H9 (cell line): ENCODE data around the gene CCDC9B. TPM values are rescaled to one million over a fixed set of nuclear protein-coding genes. Genes with fewer than 3 reads are reported as not detected.

Experiments used
- DNase-seq: peaks from one replicate; pipeline ENCODE4 v3.0.0-alpha.2; 2017
- H2AFZ ChIP-seq: one replicate; pipeline ENCODE4 v1.6.1; 2013; ENCODE audit warnings: mild to moderate bottlenecking, low read length, control low read depth, moderate library complexity
- H2AK5ac ChIP-seq: 2 replicates; pipeline ENCODE4 v1.6.1; 2013; ENCODE audit warnings: low read length, control low read depth, mixed read lengths; ENCODE audit not compliant: insufficient read length
- H2BK120ac ChIP-seq: one replicate; pipeline ENCODE4 v1.6.1; 2013; ENCODE audit warnings: low read depth, mild to moderate bottlenecking, low read length, control low read depth, inconsistent platforms; ENCODE audit not compliant: poor library complexity, severe bottlenecking
- H2BK12ac ChIP-seq: 2 replicates; pipeline ENCODE4 v1.6.1; 2013; ENCODE audit warnings: low read length, control low read depth, mixed read lengths, low read depth; ENCODE audit not compliant: insufficient read length
- H2BK15ac ChIP-seq: 2 replicates; pipeline ENCODE4 v1.6.1; 2013; ENCODE audit warnings: low read depth, low read length, control low read depth
- H2BK20ac ChIP-seq: one replicate; pipeline ENCODE4 v1.6.1; 2013; ENCODE audit warnings: low read depth, mild to moderate bottlenecking, low read length, control low read depth, inconsistent platforms; ENCODE audit not compliant: poor library complexity, severe bottlenecking
- H2BK5ac ChIP-seq: 2 replicates; pipeline ENCODE4 v1.6.1; 2013; ENCODE audit warnings: low read length, control low read depth, mixed read lengths; ENCODE audit not compliant: insufficient read length
- H3K14ac ChIP-seq: 2 replicates; pipeline ENCODE4 v1.6.1; 2013; ENCODE audit warnings: low read length, control low read depth; ENCODE audit not compliant: insufficient read depth
- H3K18ac ChIP-seq: 2 replicates; pipeline ENCODE4 v1.6.1; 2013; ENCODE audit warnings: low read depth, mild to moderate bottlenecking, mixed read lengths, low read length, control low read depth; ENCODE audit not compliant: insufficient read length
- H3K23ac ChIP-seq: 2 replicates; pipeline ENCODE4 v1.6.1; 2013; ENCODE audit warnings: low read length, control low read depth, mixed read lengths, low read depth; ENCODE audit not compliant: insufficient read length
- H3K23me2 ChIP-seq: 2 replicates; pipeline ENCODE4 v1.6.1; 2013; ENCODE audit warnings: low read depth, mild to moderate bottlenecking, mixed read lengths, low read length, control low read depth; ENCODE audit not compliant: insufficient read length, poor library complexity, severe bottlenecking
- H3K27ac ChIP-seq: 2 replicates; pipeline ENCODE4 v1.5.1; 2013; ENCODE audit warnings: low read length, control low read depth, mixed read lengths, low read depth; ENCODE audit not compliant: insufficient read length
- H3K27me3 ChIP-seq: 2 replicates; pipeline ENCODE4 v1.6.1; 2013; ENCODE audit warnings: low read length, control low read depth, inconsistent platforms; ENCODE audit not compliant: insufficient read depth
- H3K4ac ChIP-seq: 2 replicates; pipeline ENCODE4 v1.6.1; 2013; ENCODE audit warnings: low read depth, mild to moderate bottlenecking, control low read depth, inconsistent platforms, low read length, moderate library complexity
- H3K4me1 ChIP-seq: 2 replicates; pipeline ENCODE4 v1.6.1; 2013; ENCODE audit warnings: low read length, control low read depth, inconsistent platforms; ENCODE audit not compliant: insufficient read depth
- H3K4me2 ChIP-seq: 2 replicates; pipeline ENCODE4 v1.6.1; 2013; ENCODE audit warnings: low read length, control low read depth, mixed read lengths; ENCODE audit not compliant: insufficient read length, insufficient read depth
- H3K56ac ChIP-seq: 2 replicates; pipeline ENCODE4 v1.6.1; 2013; ENCODE audit warnings: low read depth, mild to moderate bottlenecking, mixed read lengths, low read length, control low read depth; ENCODE audit not compliant: insufficient read length
- H3K79me1 ChIP-seq: 2 replicates; pipeline ENCODE4 v1.6.1; 2013; ENCODE audit warnings: low read depth, mild to moderate bottlenecking, moderate library complexity, low read length, control low read depth, inconsistent platforms; ENCODE audit not compliant: insufficient read depth, poor library complexity, severe bottlenecking
- H3K79me2 ChIP-seq: 2 replicates; pipeline ENCODE4 v1.6.1; 2013; ENCODE audit warnings: low read length, control low read depth, inconsistent platforms; ENCODE audit not compliant: insufficient read depth
- H3K9ac ChIP-seq: 2 replicates; pipeline ENCODE4 v1.6.1; 2013; ENCODE audit warnings: low read length, control low read depth, mixed read lengths; ENCODE audit not compliant: insufficient read length; ENCODE audit errors: extremely low read depth
- H3K9me3 ChIP-seq: one replicate; pipeline ENCODE4 v1.6.1; 2013; ENCODE audit warnings: low read depth, low read length, inconsistent platforms; ENCODE audit not compliant: control insufficient read depth
- H3T11ph ChIP-seq: one replicate; pipeline ENCODE4 v1.6.1; 2013; ENCODE audit warnings: mild to moderate bottlenecking, low read length, control low read depth, inconsistent platforms
- H4K20me1 ChIP-seq: one replicate; pipeline ENCODE4 v1.6.1; 2013; ENCODE audit not compliant: control insufficient read depth, insufficient read length, insufficient read depth
- H4K5ac ChIP-seq: 2 replicates; pipeline ENCODE4 v1.6.1; 2013; ENCODE audit warnings: low read depth, mild to moderate bottlenecking, mixed read lengths, low read length, control low read depth; ENCODE audit not compliant: insufficient read length
- H4K8ac ChIP-seq: replicated peaks from 2 replicates; pipeline ENCODE4 v1.6.1; 2013; ENCODE audit warnings: low read length, control low read depth, mixed read lengths, low read depth; ENCODE audit not compliant: insufficient read length
- H4K91ac ChIP-seq: 2 replicates; pipeline ENCODE4 v1.6.1; 2013; ENCODE audit warnings: low read depth, mild to moderate bottlenecking, moderate library complexity, mixed read lengths, low read length, control low read depth; ENCODE audit not compliant: insufficient read length
- H3K27ac Mint-ChIP-seq, 3 experiments: 2 replicates in 2 of 3; 3 replicates in 1 of 3; pipeline ENCODE4 v1.8.0; 2020 to 2021; ENCODE audit warnings: mixed read lengths in 3 of 3, mild to moderate bottlenecking in 1 of 3, moderate library complexity in 1 of 3
- H3K27me3 Mint-ChIP-seq: 2 replicates; pipeline ENCODE4 v1.8.0; 2021; ENCODE audit warnings: low read depth, mild to moderate bottlenecking, moderate library complexity, mixed read lengths
- H3K36me3 Mint-ChIP-seq, 3 experiments: 2 replicates in 2 of 3; 3 replicates in 1 of 3; pipeline ENCODE4 v1.8.0; 2020 to 2021; ENCODE audit warnings: low read depth in 3 of 3, mixed read lengths in 3 of 3; ENCODE audit not compliant: insufficient read depth in 1 of 3
- H3K4me1 Mint-ChIP-seq, 2 experiments: 2 replicates each; pipeline ENCODE4 v1.8.0; 2020; ENCODE audit warnings: mixed read lengths in 2 of 2
- H3K4me3 Mint-ChIP-seq, 2 experiments: 2 replicates in 1 of 2; 3 replicates in 1 of 2; pipeline ENCODE4 v1.8.0; 2020 to 2021; ENCODE audit warnings: mild to moderate bottlenecking in 2 of 2, mixed read lengths in 2 of 2, moderate library complexity in 1 of 2
- H3K9me3 Mint-ChIP-seq, 2 experiments: 2 replicates in 1 of 2; 3 replicates in 1 of 2; pipeline ENCODE4 v1.8.0; 2020; ENCODE audit warnings: mild to moderate bottlenecking in 2 of 2, mixed read lengths in 2 of 2, moderate library complexity in 1 of 2
- WGBS: extraction: QIAGEN DNeasy Blood & Tissue Kit; methylation state at CpG from one replicate; pipeline ENCODE4 v1.1.7; 2013; ENCODE audit warnings: missing lambda C conversion rate, low lambda C conversion rate, mixed read lengths; ENCODE audit not compliant: insufficient read length; ENCODE audit errors: extremely low coverage; 5-methylcytosine and 5-hydroxymethylcytosine counted together
- total RNA-seq: library from RNA; stranded (reverse); gene quantifications from 2 replicates; pipeline ENCODE4 v1.2.1, GENCODE V29; 2021
- TF ChIP-seq, protein P1 (sequence below): fragments of 200-600 bp; sonication (generic); conservative IDR thresholded peaks from 3 replicates; pipeline ENCODE4 v1.8.0; 2021; ENCODE audit warnings: antibody characterized with exemption, mild to moderate bottlenecking

The CCDC9B gene
- total RNA-seq, 1 experiment from 2014 or later = 0.48 TPM

DNA sequence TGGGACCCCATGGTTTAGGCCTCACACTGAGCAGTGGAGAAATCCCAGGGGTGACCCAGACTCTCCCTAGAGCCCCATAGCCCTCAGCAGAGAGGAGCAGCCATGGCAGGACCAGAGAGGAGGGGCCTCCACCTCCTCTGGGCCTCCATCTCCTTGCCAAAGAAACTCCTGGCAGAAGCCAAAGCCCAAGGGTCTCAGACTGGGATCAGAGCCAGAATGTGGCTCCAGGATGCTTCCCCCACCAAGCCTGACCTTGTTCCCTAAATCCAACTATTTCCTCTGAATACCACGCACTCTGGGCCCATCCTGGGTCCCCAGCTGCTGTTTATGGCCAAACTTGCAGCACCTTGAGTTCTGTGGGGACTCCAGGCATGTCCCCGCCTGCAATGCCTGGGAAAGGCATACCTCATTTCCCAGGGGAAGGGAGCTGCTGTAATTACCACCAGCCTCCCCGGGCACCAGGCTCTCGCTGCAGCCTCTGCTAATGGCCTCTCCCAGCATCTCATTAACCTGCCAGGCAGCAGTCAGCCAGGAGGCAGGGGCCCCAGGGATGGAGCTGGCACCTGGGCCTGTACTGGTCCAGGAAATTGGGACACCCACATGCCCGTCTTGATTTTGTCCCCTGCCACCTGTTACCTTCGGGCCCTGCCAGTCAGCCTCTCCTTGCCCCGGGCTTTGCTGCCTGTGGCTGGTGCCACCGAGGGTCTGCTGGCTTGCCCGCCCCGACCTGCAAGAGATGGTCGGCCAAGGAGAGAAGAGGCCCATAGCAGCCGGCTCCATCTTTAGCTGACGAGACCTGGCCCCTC, 4.6 kb downstream of the CCDC9B start:
- H3K27me3 Mint-ChIP-seq = peaks cover 11% of the 10 kb centered on the region
- no peak overlapping the region for H3K27ac Mint-ChIP-seq
- H3K9me3 Mint-ChIP-seq = no peaks in the 10 kb centered on the region
- no peaks in the 10 kb centered on the region for H3K4me1 ChIP-seq
- H3K4ac ChIP-seq = no peak overlapping the region
- no peaks in the 10 kb centered on the region for H3K23me2 ChIP-seq
- no CpG with 5 or more reads among the region's 13 CpGs for WGBS
- H2BK5ac ChIP-seq = no peak overlapping the region
- peaks cover 21 to 43% of the 10 kb centered on the region in 2 experiments for H3K4me1 Mint-ChIP-seq
- no peaks in the 10 kb centered on the region for H3K79me1 ChIP-seq
- no peak overlapping the region for H3T11ph ChIP-seq
- no peaks in the 10 kb centered on the region for H4K20me1 ChIP-seq
- no peak overlapping the region for H3K14ac ChIP-seq
- H3K9me3 ChIP-seq = no peaks in the 10 kb centered on the region
- H3K27me3 ChIP-seq = no peaks in the 10 kb centered on the region
- H4K5ac ChIP-seq = no peak overlapping the region
- no peak overlapping the region for H2BK15ac ChIP-seq
- H2BK120ac ChIP-seq = no peak overlapping the region
- H3K23ac ChIP-seq = no peak overlapping the region
- no peak for DNase-seq
- H3K27ac ChIP-seq = no peak overlapping the region
- no peak overlapping the region for H2BK12ac ChIP-seq
- H3K4me2 ChIP-seq = no peak overlapping the region
- H2AK5ac ChIP-seq = no peak overlapping the region
- TF ChIP-seq, protein P1, sequence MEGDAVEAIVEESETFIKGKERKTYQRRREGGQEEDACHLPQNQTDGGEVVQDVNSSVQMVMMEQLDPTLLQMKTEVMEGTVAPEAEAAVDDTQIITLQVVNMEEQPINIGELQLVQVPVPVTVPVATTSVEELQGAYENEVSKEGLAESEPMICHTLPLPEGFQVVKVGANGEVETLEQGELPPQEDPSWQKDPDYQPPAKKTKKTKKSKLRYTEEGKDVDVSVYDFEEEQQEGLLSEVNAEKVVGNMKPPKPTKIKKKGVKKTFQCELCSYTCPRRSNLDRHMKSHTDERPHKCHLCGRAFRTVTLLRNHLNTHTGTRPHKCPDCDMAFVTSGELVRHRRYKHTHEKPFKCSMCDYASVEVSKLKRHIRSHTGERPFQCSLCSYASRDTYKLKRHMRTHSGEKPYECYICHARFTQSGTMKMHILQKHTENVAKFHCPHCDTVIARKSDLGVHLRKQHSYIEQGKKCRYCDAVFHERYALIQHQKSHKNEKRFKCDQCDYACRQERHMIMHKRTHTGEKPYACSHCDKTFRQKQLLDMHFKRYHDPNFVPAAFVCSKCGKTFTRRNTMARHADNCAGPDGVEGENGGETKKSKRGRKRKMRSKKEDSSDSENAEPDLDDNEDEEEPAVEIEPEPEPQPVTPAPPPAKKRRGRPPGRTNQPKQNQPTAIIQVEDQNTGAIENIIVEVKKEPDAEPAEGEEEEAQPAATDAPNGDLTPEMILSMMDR = no peak
- H2AFZ ChIP-seq = no peak overlapping the region
- no peak overlapping the region for H4K8ac ChIP-seq
- no peak overlapping the region for H3K9ac ChIP-seq
- H3K56ac ChIP-seq = no peak overlapping the region
- H3K18ac ChIP-seq = no peak overlapping the region
- H4K91ac ChIP-seq = no peak overlapping the region
- H2BK20ac ChIP-seq = no peak overlapping the region
- H3K79me2 ChIP-seq = no peaks in the 10 kb centered on the region
- no peak overlapping the region; a peak in 2 of 5 replicates for H3K4me3 Mint-ChIP-seq
- peaks cover 0 to 4% (median 3%) of the 10 kb centered on the region in 3 experiments; a peak in 2 of 7 replicates for H3K36me3 Mint-ChIP-seq
